ENCODE data around the gene PMP22. TPM values are rescaled to one million over a fixed set of nuclear protein-coding genes. Genes with fewer than 3 reads are reported as not detected.

Gene PMP22
- total RNA-seq, 2 experiments from 2014 or later: not detected

- Histone ChIP-seq H3K36me3 (ENCODE audit: insufficient read depth, low read length) (no peaks in the 10 kb centered on the region), H3K9me3 (ENCODE audit: control insufficient read depth in 1 of 2, insufficient read depth in 1 of 2, low read length in 2 of 2) (no peaks in the 10 kb centered on the region), H3K27ac (ENCODE audit: low read depth in 1 of 2, low read length in 2 of 2) (no peak overlapping the region), H3K4me3 (ENCODE audit: low read length) (no peak overlapping the region), H3K4me1 (ENCODE audit: insufficient read depth, low read length) (no peaks in the 10 kb centered on the region), H3K27me3 (ENCODE audit: control insufficient read depth in 1 of 2, insufficient read depth in 2 of 2, low read length in 2 of 2) (peaks cover 0 to 10% of the 10 kb centered on the region in 2 experiments)
- no peaks in the 10 kb centered on the region for H3K4me1 Mint-ChIP-seq (ENCODE audit: low read depth)
- TF ChIP-seq CTCF (IDR thresholded peaks at IDR 0.05): no peak
- intact Hi-C loops (cut with DNase I, micrococcal nuclease): loop anchor here in 1 of 2 experiments (10.0 kb wide), 1 partner anchor 57 kb away; no protein-coding TSS in a partner anchor
- DNase-seq: no peak
- no peaks in the 10 kb centered on the region for H3K36me3 Mint-ChIP-seq (ENCODE audit: low read depth)
- no peak overlapping the region for H3K27ac Mint-ChIP-seq
- peaks cover 14% of the 10 kb centered on the region for H3K27me3 Mint-ChIP-seq
- ChIA-PET POLR2A (no interaction called here), CTCF (no interaction called here)
- no peaks in the 10 kb centered on the region for H3K9me3 Mint-ChIP-seq
- H3K4me3 Mint-ChIP-seq: no peak overlapping the region
- no peak for ATAC-seq (ENCODE audit: poor library complexity)
These were observed 6.6 kb upstream of the PMP22 start for GRCh38 chr17:15271741-15272140.

DNA sequence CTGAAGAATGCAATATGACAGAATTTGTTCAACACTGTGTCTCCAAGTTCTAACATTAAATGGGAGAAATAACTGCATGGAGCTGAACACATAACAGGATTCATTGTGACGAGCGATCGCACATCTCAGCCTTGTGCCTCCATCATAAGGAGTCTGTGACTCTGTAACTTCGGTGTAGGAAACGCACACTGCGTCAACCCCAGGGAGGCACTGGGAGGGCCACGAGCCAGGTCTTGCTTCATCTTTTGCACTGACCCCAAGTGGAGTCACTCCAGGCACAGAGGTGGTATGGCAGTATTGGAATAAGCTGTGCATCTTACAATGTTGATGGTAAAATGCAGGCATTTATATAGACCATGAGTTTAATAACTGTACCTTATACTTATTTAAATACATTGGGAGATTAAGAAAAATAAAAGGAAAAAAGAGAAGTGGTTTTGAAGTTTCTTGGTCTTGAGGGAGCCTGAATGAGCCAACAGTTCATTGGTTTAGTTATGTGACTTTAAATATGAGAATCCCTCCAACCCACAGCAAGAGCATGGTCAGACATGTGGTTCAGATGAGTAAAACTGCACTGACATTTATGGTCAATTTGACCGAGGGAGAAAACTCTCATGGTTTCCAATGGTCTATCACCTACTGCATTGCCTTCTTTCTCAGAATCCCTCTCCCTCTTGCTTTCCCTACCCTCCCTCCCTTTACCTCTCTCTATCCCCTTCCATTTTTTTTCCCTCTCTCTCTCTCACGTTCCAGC lies 5.7 kb upstream of the PMP22 start:
- H3K27ac Mint-ChIP-seq: no peak overlapping the region
- DNase-seq (no peak), ATAC-seq (ENCODE audit: poor library complexity) (no peak)
- no peak overlapping the region for H3K4me3 Mint-ChIP-seq
- Histone ChIP-seq H3K4me1 (ENCODE audit: insufficient read depth, low read length) (no peaks in the 10 kb centered on the region), H3K36me3 (ENCODE audit: insufficient read depth, low read length) (no peaks in the 10 kb centered on the region), H3K27me3 (ENCODE audit: control insufficient read depth in 1 of 2, insufficient read depth in 2 of 2, low read length in 2 of 2) (peaks cover under 1 to 15% of the 10 kb centered on the region in 2 experiments), H3K27ac (ENCODE audit: low read depth in 1 of 2, low read length in 2 of 2) (no peak overlapping the region), H3K4me3 (ENCODE audit: low read length) (no peak overlapping the region), H3K9me3 (ENCODE audit: control insufficient read depth in 1 of 2, insufficient read depth in 1 of 2, low read length in 2 of 2) (no peaks in the 10 kb centered on the region)
- intact Hi-C loops (cut with DNase I, micrococcal nuclease): loop anchor here in 1 of 2 experiments (10.0 kb wide), 1 partner anchor 56 kb away; no protein-coding TSS in a partner anchor
- POLR2A ChIA-PET: no interaction called here
- H3K4me1 Mint-ChIP-seq (ENCODE audit: low read depth): no peaks in the 10 kb centered on the region
- no peaks in the 10 kb centered on the region for H3K9me3 Mint-ChIP-seq
- TF ChIP-seq CTCF (IDR thresholded peaks at IDR 0.05): no peak
- no peaks in the 10 kb centered on the region for H3K36me3 Mint-ChIP-seq (ENCODE audit: low read depth)
- peaks cover 23% of the 10 kb centered on the region for H3K27me3 Mint-ChIP-seq
- CTCF ChIA-PET: no interaction called here

GRCh38 chr17:15269780-15270089 lies 4.6 kb upstream of the PMP22 start:
- H3K36me3 Mint-ChIP-seq (ENCODE audit: low read depth): no peaks in the 10 kb centered on the region
- H3K27me3 Mint-ChIP-seq: peaks cover 34% of the 10 kb centered on the region
- H3K4me3 Mint-ChIP-seq: no peak overlapping the region
- H3K27me3 ChIP-seq (ENCODE audit: control insufficient read depth in 1 of 2, insufficient read depth in 2 of 2, low read length in 2 of 2): peaks cover 12 to 21% of the 10 kb centered on the region in 2 experiments
- ChIA-PET POLR2A (no interaction called here), CTCF (no interaction called here)
- no peaks in the 10 kb centered on the region for H3K36me3 ChIP-seq (ENCODE audit: insufficient read depth, low read length)
- no peak for TF ChIP-seq CTCF (IDR thresholded peaks at IDR 0.05)
- DNase-seq (no peak), ATAC-seq (ENCODE audit: poor library complexity) (no peak)
- intact Hi-C loops (cut with DNase I, micrococcal nuclease): loop anchor here in 1 of 2 experiments (10.0 kb wide), 1 partner anchor 55 kb away; no protein-coding TSS in a partner anchor
- H3K4me1 ChIP-seq (ENCODE audit: insufficient read depth, low read length): no peaks in the 10 kb centered on the region
- H3K27ac Mint-ChIP-seq: no peak overlapping the region
- no peak overlapping the region for H3K4me3 ChIP-seq (ENCODE audit: low read length)
- no peaks in the 10 kb centered on the region for H3K9me3 Mint-ChIP-seq
- H3K27ac ChIP-seq (ENCODE audit: low read depth in 1 of 2, low read length in 2 of 2): no peak overlapping the region
- no peaks in the 10 kb centered on the region for H3K4me1 Mint-ChIP-seq (ENCODE audit: low read depth)
- no peaks in the 10 kb centered on the region for H3K9me3 ChIP-seq (ENCODE audit: control insufficient read depth in 1 of 2, insufficient read depth in 1 of 2, low read length in 2 of 2)

All from CD4-positive, alpha-beta T cell (primary cell).